GM19025 (cell line): Measurements from ENCODE around the gene FOLR1.

Source experiments
- ATAC-seq: cut with Tn5 transposase; IDR thresholded peaks from one replicate; pipeline ENCODE4 v1.9.1; 2021; ENCODE audit warnings: mild to moderate bottlenecking, low read depth, moderate library complexity; ENCODE audit not compliant: unreplicated experiment

Gene FOLR1

DNA sequence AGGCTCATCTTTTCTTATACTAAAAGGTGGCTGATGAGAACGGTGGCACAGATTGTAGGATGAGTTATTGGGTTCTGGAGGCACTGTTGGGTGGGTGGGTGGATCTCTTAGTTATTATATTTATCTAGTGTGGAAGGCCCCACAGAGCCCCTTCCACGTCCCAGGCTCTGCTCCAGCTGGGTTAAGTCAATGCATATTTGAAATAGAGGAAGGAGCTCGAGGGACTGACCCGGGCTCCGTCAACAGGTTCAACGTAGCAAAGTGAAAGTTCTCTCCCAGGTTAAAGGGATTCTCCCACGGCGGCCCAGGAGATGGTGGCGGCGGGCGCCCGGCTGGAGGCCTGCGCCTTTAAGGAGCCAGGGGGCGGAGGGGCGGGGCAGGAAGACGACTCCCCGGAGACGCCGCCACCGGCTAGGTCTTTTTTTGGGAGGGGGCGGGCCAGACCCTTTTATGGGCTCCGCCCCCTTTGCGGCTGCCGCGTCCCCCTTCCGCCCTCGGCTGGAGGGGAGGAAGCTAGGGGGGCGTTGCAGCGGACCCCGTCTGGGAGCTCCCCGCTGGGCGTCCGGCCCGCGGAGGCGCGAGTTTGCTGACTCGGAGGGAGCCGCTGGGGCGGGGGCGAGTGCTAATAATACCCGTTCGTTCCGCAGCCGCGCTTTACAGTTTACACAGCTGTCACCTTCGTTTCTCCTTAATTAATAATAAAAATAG is 31.1 kb downstream of the FOLR1 start:
- peak; percentile 62 for ATAC-seq

DNA sequence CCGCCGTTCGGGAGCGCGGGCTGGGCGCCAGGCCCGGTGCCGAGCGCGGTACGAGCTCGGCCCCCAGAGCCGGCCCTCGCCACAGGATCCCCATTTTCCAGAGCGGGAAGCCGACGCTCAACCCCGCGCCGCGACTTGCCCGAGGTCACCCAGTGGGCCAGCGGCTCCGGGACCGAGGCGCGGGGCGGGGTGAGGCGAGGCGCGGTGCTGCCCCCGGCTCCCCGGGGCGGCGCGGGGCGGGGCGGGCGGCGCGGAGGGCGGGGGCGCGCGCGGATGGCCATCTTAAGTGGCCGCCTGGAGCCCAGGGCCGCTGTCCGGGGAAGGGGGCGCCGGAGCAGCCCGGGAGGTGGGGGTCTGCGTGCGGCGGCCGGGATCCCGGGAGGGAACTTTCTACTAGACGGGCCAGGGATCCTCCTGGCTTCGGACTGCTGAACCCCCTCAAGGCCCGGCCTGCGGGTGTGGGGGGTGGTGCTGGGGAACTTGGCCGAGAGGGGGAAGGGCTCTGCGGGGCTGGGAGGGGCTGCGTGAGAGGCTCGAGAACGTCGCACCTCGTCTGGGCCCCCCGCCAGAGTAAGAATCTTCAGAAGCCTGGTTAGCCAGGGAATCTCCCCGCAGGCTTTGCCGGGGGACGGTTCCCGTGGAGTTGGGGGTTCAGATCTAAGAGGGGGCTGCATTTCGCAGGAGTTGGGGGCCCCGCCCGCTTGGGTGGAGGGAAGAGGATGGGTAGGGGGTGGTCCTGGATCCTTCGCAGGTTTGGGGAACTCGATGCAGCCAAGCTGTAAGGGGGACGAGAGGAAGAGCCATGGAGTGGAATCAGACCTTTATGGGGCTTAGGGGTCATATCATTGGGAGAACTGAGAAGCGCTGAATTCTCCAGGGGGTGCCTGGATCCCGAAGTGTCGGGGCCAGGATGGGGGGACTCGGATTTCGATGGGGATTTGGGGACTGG is 31.9 kb downstream of the FOLR1 start:
- ATAC-seq, result peak; percentile 46

DNA sequence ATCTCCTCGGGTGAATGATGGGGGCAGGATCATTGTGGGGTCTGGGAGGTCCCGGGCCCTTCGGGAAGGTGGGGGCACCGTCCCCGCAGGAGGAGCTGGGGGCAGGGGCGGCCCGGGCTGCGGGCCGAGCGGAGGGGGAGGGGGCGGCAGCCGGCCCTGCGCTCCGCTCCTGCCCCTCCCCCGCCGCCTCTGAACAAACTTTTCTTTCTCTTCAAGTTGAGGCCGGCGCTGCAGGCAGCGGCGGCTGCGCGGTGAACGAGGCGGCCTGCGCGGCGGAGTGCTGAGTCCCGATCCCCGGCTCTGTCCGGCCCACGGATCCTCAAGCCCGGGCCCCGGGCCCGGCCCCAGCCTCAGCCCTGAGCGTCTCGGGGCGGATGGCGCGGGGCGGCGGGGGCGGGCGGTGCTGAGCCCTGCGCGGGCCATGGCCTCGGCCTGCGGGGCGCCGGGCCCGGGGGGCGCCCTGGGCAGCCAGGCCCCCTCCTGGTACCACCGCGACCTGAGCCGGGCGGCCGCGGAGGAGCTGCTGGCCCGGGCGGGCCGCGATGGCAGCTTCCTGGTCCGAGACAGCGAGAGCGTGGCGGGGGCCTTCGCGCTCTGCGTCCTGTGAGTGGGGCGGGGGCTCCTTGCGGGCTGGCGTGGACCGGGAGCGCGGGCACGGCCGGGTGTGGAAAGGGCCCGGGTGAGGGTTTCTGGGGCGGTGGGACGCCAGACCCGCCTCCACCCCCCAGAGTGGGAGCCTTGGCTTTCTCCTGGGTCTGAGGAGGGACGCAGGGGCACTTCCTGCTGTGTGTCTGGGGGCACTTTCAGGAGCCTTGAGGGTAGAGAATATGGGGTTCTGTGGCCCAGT is 32.8 kb downstream of the FOLR1 start, which contains the start of gene INPPL1:
Gene INPPL1, plus strand, starts transcription at position 204 of the 847 bp plus-strand sequence. Its CDS starts 218 bp downstream, at position 422.
- no peak for ATAC-seq

- ATAC-seq, result no peak
Measured at GRCh38 chr11:72225411-72225951, 33.5 kb downstream of the FOLR1 start.

GRCh38 chr11:72226701-72227100 is 34.8 kb downstream of the FOLR1 start:
- no peak for ATAC-seq

GRCh38 chr11:72227316-72228228 is 35.6 kb downstream of the FOLR1 start:
- ATAC-seq, result no peak

DNA sequence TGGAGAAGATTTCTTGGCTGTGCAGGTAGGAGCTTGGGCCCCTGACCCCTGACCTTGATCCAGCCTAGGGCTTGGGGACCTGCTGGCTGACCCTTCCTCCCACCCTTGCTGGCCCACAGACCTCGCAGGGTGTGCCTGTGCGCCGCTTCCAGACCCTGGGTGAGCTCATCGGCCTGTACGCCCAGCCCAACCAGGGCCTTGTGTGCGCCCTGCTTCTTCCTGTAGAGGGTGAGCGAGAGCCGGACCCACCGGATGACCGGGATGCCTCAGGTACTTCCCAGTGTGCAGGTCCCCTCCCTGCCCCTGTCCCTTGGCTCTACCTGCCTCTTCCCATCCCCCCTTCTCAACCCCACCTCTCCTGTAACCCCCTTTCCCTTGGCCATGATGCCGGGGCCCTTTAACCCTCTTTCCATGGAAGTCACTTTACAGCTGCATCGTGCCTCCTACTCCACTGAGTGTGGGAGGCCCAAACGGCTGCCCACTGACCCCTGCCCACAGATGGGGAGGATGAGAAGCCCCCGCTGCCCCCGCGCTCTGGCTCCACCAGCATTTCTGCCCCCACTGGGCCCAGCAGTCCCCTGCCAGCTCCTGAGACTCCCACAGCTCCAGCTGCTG is 36.4 kb downstream of the FOLR1 start:
- no peak for ATAC-seq

- no peak for ATAC-seq
Measured at GRCh38 chr11:72228844-72229231, 36.9 kb downstream of the FOLR1 start.

GRCh38 chr11:72229336-72229924 is 37.5 kb downstream of the FOLR1 start:
- no peak for ATAC-seq

GRCh38 chr11:72229925-72230763 is 38.2 kb downstream of the FOLR1 start:
- ATAC-seq, result no peak

- ATAC-seq, result no peak
Measured at GRCh38 chr11:72230764-72231365, 38.9 kb downstream of the FOLR1 start.

- no peak for ATAC-seq
Measured at GRCh38 chr11:72231396-72232259, 39.7 kb downstream of the FOLR1 start.

DNA sequence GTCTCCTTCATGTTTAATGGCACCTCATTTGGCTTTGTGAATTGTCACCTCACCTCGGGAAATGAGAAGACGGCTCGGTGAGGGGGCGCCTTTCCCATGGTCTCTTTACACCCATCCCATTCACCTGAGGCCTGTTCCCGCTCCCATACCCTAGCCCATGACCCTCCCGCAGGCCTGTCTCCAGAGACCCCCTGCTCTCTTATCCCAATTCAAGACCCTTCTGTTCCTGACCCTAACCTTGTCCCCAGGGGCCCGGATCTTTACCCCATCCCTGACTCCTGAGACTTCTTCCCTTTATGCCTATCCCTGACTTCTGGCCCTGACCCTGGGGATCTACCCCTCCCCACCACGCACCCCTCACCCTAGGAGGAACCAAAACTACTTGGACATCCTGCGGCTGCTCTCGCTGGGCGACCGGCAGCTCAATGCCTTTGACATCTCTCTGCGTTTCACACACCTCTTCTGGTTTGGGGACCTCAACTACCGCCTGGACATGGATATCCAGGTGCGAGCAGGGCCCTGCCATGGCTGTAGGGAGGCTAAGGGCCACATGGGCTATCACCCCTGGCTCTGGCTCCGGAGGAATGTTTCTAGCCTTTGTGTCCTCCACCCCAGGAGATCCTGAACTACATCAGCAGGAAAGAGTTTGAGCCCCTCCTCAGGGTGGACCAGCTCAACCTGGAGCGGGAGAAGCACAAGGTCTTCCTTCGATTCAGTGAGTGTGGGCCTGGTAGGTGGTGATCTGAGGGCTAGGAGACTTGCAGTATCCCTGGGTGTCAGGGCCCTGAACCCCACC is 40.5 kb downstream of the FOLR1 start:
- ATAC-seq, result no peak

DNA sequence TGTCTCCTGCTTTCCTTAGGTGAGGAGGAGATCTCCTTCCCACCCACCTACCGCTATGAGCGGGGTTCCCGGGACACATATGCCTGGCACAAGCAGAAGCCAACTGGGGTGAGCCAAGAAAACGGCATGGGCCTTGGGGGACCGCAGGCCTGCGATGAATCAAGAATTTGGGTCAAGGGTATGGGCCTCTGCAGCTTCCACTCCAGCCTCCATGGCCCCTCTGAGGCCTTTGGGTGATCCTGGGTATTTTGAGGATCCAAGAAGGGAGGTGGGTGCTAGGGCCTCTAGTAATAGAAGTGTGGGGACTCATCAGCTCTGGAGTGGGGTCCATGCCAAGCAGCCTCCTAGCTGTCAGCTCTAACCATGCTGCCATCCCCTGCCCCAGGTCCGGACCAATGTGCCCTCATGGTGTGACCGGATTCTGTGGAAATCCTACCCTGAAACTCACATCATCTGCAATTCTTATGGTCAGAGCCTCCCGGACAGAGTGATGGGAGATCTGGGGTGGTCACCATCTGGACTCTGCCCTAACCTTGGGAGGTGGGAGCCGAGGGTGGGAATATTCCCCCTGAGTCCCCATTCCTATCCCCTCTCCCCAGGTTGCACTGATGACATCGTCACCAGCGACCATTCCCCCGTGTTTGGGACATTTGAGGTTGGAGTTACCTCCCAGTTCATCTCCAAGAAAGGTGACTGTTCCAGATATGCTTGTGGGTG is 41.3 kb downstream of the FOLR1 start:
- no peak for ATAC-seq
